ENCODE data around the gene SMIM43. TPM values are rescaled to one million over a fixed set of nuclear protein-coding genes. Genes with fewer than 3 reads are reported as not detected.

The SMIM43 gene
- total and polyA plus RNA-seq, 4 donors = 0.07 to 18.2 (median 0.16) TPM

DNA sequence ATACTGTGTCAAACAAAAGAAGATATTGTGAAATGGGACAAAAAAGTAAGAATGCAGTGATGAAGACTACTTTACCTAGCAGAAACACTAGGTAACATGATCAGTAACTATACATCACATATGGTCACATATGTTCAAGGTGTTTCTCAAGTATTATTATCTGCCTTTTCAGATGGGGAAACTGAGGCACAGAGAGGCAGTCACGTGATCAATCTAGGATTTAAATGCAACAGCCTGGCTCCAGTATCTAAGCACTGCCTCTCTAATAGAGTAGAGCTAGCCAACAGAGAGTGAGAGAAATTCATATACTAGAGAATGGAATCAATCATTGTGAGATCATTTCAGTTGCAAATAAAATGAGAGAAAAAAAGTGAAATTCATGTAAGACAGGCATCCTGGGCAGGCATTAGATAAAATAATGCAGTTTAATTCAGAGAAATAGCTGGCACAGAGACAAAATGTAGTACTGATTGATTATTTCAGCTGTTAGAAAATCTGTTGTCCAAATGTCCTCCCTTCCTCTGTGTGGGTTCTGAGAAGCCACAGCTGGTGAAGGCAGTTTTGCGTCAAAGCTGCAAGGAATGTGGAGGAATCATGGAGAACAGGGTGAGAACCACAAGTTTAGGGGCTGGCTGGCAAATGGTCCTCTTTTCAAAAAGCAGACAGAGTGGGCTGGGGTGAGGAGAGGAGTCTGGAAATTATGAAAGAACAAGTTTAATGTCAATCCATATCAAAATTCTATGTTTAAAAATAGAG is 26.0 kb downstream of the SMIM43 start:
- H3K27ac ChIP-seq (ENCODE audit: low read depth in 1 of 2, low read length in 1 of 2) = no peak overlapping the region
- TF ChIP-seq, protein P1, sequence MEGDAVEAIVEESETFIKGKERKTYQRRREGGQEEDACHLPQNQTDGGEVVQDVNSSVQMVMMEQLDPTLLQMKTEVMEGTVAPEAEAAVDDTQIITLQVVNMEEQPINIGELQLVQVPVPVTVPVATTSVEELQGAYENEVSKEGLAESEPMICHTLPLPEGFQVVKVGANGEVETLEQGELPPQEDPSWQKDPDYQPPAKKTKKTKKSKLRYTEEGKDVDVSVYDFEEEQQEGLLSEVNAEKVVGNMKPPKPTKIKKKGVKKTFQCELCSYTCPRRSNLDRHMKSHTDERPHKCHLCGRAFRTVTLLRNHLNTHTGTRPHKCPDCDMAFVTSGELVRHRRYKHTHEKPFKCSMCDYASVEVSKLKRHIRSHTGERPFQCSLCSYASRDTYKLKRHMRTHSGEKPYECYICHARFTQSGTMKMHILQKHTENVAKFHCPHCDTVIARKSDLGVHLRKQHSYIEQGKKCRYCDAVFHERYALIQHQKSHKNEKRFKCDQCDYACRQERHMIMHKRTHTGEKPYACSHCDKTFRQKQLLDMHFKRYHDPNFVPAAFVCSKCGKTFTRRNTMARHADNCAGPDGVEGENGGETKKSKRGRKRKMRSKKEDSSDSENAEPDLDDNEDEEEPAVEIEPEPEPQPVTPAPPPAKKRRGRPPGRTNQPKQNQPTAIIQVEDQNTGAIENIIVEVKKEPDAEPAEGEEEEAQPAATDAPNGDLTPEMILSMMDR (IDR thresholded peaks at IDR 0.05; ENCODE audit: control extremely low read depth, extremely low read depth) = no peak
- H3K4me1 ChIP-seq (ENCODE audit: control insufficient read depth in 5 of 5, insufficient read depth in 5 of 5, low read length in 5 of 5) = peaks cover 0 to 44% (median 21%) of the 10 kb centered on the region in 5 donors
- no peak overlapping the region for H3K4me3 ChIP-seq
- no peak overlapping the region for H3K9ac ChIP-seq (ENCODE audit: insufficient read depth in 1 of 2, low read length in 2 of 2)
- no peaks in the 10 kb centered on the region for H3K36me3 ChIP-seq (ENCODE audit: control insufficient read depth in 4 of 4, insufficient read depth in 4 of 4, low read length in 4 of 4)
- H3K9me3 ChIP-seq (ENCODE audit: control insufficient read depth in 4 of 4, insufficient read depth in 3 of 4, low read length in 3 of 4) = no peaks in the 10 kb centered on the region
- H3K27me3 ChIP-seq (ENCODE audit: control insufficient read depth in 3 of 3, insufficient read depth in 3 of 3, low read length in 2 of 3) = no peaks in the 10 kb centered on the region
- DNase-seq = peak; percentile 88 to 96 (median 94)
- ATAC-seq (ENCODE audit: insufficient read depth, low FRiP score) = no peak
- WGBS, 2 donors = 76 to 86% methylated on average over 2 of the region's 2 CpGs

DNA sequence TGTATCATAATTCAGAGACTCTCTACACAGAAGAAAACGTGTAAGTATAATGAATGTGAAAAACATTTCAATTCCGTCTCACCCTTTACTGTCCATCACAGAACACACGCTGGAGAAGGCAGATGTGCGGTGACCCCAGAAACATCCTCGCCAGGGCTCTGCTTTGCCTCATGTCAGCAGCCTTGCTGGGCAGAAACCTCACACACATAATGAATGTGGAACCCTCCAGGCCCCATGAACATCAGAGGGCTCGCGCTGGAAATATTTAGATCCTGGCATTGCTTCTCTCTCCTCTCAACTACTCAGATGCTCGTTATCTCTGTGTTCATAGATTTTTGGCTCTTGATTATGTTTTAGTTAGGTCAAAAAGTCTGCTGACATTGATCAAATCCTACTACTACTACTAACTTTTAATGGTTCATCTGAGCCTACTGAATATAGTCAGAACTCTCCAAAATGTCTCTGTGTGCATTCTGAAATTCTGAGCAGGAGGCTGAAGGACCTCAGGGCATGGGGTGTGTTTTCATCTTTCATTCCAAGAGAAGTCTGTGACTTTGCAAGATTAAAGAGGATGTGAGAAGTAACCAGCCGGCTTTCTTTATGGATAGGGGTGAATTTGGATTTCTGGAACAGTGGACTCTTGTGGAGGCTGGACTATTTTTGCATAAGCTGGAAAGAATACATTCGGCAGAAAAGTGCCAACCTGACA is 27.0 kb downstream of the SMIM43 start:
- H3K4me1 ChIP-seq (ENCODE audit: control insufficient read depth in 5 of 5, insufficient read depth in 5 of 5, low read length in 5 of 5) = peaks cover 0 to 44% (median 21%) of the 10 kb centered on the region in 5 donors
- no peak overlapping the region for H3K4me3 ChIP-seq
- no peaks in the 10 kb centered on the region for H3K27me3 ChIP-seq (ENCODE audit: control insufficient read depth in 3 of 3, insufficient read depth in 3 of 3, low read length in 2 of 3)
- no peaks in the 10 kb centered on the region for H3K36me3 ChIP-seq (ENCODE audit: control insufficient read depth in 4 of 4, insufficient read depth in 4 of 4, low read length in 4 of 4)
- H3K9ac ChIP-seq (ENCODE audit: insufficient read depth in 1 of 2, low read length in 2 of 2) = peak overlapping the region in 1 of 2 donors; percentile 36
- DNase-seq = peak; percentile 48 to 69 (median 67)
- no peak overlapping the region for H3K27ac ChIP-seq (ENCODE audit: low read depth in 1 of 2, low read length in 1 of 2)
- H3K9me3 ChIP-seq (ENCODE audit: control insufficient read depth in 4 of 4, insufficient read depth in 3 of 4, low read length in 3 of 4) = no peaks in the 10 kb centered on the region
- ATAC-seq (ENCODE audit: insufficient read depth, low FRiP score) = no peak
- 66 to 82% methylated on average over 10 of the region's 10 CpGs for WGBS, 2 donors
- TF ChIP-seq, protein P1 (IDR thresholded peaks at IDR 0.05; ENCODE audit: control extremely low read depth, extremely low read depth) = no peak

DNA sequence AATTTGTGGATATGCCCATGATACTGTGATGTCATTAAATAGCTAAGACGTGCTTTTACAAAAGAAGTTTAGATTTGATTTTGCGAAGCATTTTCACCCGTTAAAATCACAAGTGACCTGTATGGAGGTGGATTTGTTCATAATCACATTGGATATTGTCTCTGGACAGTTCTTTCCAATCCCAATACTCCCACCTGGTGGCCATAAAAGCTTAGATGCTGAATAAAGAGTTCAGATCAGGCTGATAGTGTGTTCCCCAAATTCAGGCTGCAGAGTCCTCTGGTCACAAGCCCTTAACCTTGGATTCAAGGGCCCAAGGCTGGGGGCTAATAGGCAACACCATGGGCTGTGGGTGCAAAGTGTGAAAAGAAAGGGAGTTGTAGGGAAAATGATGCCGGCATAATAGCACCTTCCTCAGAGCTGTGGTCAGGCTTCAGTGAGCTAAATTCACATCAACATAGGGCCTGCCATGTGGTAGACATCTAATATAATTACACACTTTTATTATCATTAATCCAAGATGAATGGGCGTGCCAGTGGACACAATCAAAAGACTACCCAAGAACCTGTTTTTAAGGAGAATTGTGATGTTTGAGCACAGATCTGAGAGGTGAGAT is 28.1 kb downstream of the SMIM43 start:
- H3K4me1 ChIP-seq (ENCODE audit: control insufficient read depth in 5 of 5, insufficient read depth in 5 of 5, low read length in 5 of 5) = peaks cover 0 to 40% (median 21%) of the 10 kb centered on the region in 5 donors
- ATAC-seq (ENCODE audit: insufficient read depth, low FRiP score) (no peak), DNase-seq (peak in 2 of 3 donors; percentile 65 to 68)
- 71 to 85% methylated on average over 5 of the region's 5 CpGs for WGBS, 2 donors
- TF ChIP-seq, protein P1 (IDR thresholded peaks at IDR 0.05; ENCODE audit: control extremely low read depth, extremely low read depth) = no peak
- H3K27me3 ChIP-seq (ENCODE audit: control insufficient read depth in 3 of 3, insufficient read depth in 3 of 3, low read length in 2 of 3) = no peaks in the 10 kb centered on the region
- no peaks in the 10 kb centered on the region for H3K9me3 ChIP-seq (ENCODE audit: control insufficient read depth in 4 of 4, insufficient read depth in 3 of 4, low read length in 3 of 4)
- H3K9ac ChIP-seq (ENCODE audit: insufficient read depth in 1 of 2, low read length in 2 of 2) = no peak overlapping the region
- H3K4me3 ChIP-seq = no peak overlapping the region
- no peaks in the 10 kb centered on the region for H3K36me3 ChIP-seq (ENCODE audit: control insufficient read depth in 4 of 4, insufficient read depth in 4 of 4, low read length in 4 of 4)
- no peak overlapping the region for H3K27ac ChIP-seq (ENCODE audit: low read depth in 1 of 2, low read length in 1 of 2)

Measured in lung (tissue), 12 donors.